Adrenal gland (tissue), 5 donors: ENCODE results near the gene LAMTOR1.

Experiments used
- CTCF ChIP-seq, 6 experiments: fragments of 450-650 bp in 4 of 6; fragments of 200-600 bp in 2 of 6; sonication (generic) in 1 of 6; IDR thresholded peaks; 1 replicate in 5 of 6; 2 replicates in 1 of 6; pipeline versions ENCODE4 v1.5.1 to v1.8.0; 2016 to 2021; ENCODE audit warnings: antibody characterized with exemption in 6 of 6, mild to moderate bottlenecking in 2 of 6, moderate library complexity in 1 of 6
- POLR2A ChIP-seq, 2 donors: fragments of 450-650 bp; IDR thresholded peaks; one replicate each; pipeline ENCODE4 v1.6.1; 2017; ENCODE audit warnings: antibody characterized with exemption in 2 of 2, mild to moderate bottlenecking in 2 of 2, moderate library complexity in 1 of 2
- donor health status: DM: no; HTN: no; CAD: no.

GRCh38 chr11:72129381-72129780 is 26.3 kb upstream of the LAMTOR1 start:
- TF ChIP-seq CTCF (IDR thresholded peaks at IDR 0.05) = no peak
- TF ChIP-seq POLR2A (IDR thresholded peaks at IDR 0.05) = no peak
